Body of pancreas (tissue), 4 donors: ENCODE data around the gene IL6ST.
"Not testable (repeated sequence)": the region's sequence is repeated elsewhere in the genome, so short reads cannot be mapped to it uniquely, and the experiment has no call there.

Experiments
- POLR2A ChIP-seq, 3 donors: fragments of 450-650 bp; IDR thresholded peaks; one replicate each; pipeline ENCODE4 v1.6.1; 2016; ENCODE audit warnings: antibody characterized with exemption in 3 of 3, mild to moderate bottlenecking in 2 of 3
- TF ChIP-seq, protein P1 (sequence below), 7 experiments: fragments of 450-650 bp in 4 of 7; fragments of 200-600 bp in 3 of 7; sonication (generic) in 3 of 7; IDR thresholded peaks; one replicate each; pipeline ENCODE4 v1.5.1; 2016 to 2019; ENCODE audit warnings: antibody characterized with exemption in 7 of 7

DNA sequence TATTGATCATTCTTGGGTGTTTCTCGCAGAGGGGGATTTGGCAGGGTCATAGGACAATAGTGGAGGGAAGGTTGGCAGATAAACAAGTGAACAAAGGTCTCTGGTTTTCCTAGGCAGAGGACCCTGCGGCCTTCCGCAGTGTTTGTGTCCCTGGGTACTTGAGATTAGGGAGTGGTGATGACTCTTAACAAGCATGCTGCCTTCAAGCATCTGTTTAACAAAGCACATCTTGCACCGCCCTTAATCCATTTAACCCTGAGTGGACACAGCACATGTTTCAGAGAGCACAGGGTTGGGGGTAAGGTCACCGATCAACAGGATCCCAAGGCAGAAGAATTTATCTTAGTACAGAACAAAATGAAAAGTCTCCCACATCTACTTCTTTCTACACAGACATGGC lies 19.2 kb upstream of the IL6ST start:
- TF ChIP-seq, protein P1, sequence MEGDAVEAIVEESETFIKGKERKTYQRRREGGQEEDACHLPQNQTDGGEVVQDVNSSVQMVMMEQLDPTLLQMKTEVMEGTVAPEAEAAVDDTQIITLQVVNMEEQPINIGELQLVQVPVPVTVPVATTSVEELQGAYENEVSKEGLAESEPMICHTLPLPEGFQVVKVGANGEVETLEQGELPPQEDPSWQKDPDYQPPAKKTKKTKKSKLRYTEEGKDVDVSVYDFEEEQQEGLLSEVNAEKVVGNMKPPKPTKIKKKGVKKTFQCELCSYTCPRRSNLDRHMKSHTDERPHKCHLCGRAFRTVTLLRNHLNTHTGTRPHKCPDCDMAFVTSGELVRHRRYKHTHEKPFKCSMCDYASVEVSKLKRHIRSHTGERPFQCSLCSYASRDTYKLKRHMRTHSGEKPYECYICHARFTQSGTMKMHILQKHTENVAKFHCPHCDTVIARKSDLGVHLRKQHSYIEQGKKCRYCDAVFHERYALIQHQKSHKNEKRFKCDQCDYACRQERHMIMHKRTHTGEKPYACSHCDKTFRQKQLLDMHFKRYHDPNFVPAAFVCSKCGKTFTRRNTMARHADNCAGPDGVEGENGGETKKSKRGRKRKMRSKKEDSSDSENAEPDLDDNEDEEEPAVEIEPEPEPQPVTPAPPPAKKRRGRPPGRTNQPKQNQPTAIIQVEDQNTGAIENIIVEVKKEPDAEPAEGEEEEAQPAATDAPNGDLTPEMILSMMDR (IDR thresholded peaks at IDR 0.05): not testable (repeated sequence)
- TF ChIP-seq POLR2A (IDR thresholded peaks at IDR 0.05): not testable (repeated sequence)
